ENCODE measurements around the gene PAN3.

PAN3 gene

GRCh38 chr13:28318496-28318895, 180.2 kb downstream of the PAN3 start:
- FAIRE-seq (no peak), DNase-seq (ENCODE audit: insufficient read length, low spot score) (no peak)
- TF ChIP-seq POLR2A (IDR thresholded peaks at IDR 0.05; ENCODE audit: low read depth, low read length): no peak

DNA sequence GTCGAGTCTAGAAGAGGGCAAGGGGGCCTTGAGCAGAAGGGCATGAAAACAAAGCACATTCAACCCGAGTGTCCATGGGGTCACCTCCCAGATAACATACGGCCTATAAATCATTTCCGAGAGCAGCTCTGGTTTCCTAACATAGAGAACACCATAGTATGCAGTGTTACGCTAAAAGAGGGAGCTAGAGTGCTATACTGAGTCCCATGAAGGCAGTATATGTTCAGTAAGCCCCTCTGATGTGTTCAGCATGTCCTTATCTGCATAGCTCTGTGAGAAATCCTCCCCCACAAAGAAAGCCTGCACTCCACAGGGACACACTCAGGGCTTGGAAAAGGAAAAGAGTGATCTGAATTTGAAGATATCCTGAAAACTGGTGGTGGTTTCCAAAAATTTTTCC, 181.2 kb downstream of the PAN3 start:
- no peak for TF ChIP-seq POLR2A (IDR thresholded peaks at IDR 0.05; ENCODE audit: low read depth, low read length)
- DNase-seq (ENCODE audit: insufficient read length, low spot score) (no peak), FAIRE-seq (no peak)

DNA sequence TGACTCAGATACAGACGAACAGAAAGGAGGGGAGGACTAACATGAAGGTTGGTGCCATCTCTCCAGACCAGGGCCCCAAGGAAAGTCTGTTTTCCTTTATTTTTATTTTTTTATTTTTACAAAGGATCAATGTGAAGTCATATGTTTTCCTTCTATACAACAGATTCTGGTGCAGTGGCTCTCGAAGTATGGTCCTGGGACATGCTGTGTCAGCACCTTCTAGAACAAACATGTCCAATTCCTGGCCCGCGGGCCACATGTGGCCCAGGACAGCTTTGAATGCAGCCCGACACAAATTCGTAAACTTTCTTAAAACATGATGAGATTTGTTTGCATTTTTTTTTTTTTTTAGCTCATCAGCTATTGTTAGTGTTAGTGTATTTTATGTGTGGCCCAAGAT, 181.9 kb downstream of the PAN3 start:
- FAIRE-seq (no peak), DNase-seq (ENCODE audit: insufficient read length, low spot score) (no peak)
- TF ChIP-seq POLR2A (IDR thresholded peaks at IDR 0.05; ENCODE audit: low read depth, low read length): no peak

DNA sequence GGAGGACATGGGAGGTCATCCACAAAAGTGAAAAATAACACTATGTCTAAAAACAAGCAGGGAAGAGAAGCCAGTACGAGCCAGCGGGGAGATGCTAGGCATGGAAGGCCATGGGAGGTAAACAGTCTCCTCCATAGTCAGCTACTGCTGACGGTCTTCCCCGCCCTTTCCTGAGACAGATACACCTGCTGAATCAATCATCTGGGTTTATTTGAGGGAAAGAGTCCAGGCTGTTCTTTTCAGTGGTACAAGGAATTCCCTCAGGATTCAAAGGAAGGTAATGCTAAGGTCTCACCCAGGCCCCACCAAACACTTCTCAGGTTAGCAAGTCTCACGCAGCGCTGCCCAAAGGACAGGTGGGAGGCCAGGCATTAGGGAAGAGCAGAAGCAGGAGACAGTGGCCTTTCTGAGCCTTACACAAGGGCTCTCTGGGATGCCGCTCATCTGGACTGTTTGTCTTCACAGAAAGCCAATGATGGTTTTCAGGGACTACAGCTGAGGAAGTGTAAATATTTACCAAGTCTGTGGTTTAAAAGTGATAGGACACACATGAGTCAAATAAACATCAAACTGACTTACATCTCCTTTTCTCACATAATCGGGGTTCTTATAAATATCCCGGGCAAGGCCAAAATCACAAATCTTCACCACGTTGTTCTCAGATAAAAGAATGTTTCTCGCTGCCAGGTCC, 182.7 kb downstream of the PAN3 start:
- TF ChIP-seq POLR2A (IDR thresholded peaks at IDR 0.05; ENCODE audit: low read depth, low read length): no peak
- FAIRE-seq (no peak), DNase-seq (ENCODE audit: insufficient read length, low spot score) (no peak)

- no peak for DNase-seq (ENCODE audit: insufficient read length, low spot score)
These were observed 183.4 kb downstream of the PAN3 start for GRCh38 chr13:28321756-28322155.

DNA sequence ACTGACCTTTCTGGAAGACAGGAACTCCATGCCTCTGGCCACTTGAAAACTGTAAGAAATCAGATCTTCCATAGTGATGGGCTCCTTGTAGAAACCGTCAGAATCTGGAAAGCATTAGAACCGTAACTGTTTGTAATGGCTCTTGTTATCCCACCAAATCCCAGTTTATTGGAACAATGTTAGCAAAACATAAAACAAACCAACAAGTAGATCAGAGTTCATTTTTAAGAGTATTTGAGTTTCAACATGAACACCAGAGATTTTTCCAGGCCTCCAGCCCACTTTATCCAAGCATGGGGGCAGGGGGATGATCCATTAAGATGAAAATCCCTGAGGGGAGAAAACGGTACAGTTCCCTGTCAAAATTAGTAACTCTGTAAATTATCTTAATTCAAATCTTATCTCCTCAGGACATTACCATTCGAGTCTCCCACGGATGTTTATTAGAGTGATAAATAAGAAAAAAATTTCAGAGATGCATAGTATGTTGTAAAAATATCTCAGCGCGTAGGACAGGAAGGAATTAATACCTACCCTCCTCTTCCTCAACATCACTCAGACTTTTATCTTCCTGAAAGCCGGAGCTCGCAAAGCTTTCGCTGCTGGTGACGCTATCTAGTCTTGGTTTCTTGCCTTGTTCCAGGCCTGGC, 184.0 kb downstream of the PAN3 start:
- FAIRE-seq (no peak), DNase-seq (ENCODE audit: insufficient read length, low spot score) (no peak)
- TF ChIP-seq POLR2A (IDR thresholded peaks at IDR 0.05; ENCODE audit: low read depth, low read length): no peak

More at GRCh38 chr13:28321756-28322155, 183.4 kb downstream of the PAN3 start:
- FAIRE-seq: no peak
- TF ChIP-seq POLR2A (IDR thresholded peaks at IDR 0.05; ENCODE audit: low read depth, low read length): no peak

DNA sequence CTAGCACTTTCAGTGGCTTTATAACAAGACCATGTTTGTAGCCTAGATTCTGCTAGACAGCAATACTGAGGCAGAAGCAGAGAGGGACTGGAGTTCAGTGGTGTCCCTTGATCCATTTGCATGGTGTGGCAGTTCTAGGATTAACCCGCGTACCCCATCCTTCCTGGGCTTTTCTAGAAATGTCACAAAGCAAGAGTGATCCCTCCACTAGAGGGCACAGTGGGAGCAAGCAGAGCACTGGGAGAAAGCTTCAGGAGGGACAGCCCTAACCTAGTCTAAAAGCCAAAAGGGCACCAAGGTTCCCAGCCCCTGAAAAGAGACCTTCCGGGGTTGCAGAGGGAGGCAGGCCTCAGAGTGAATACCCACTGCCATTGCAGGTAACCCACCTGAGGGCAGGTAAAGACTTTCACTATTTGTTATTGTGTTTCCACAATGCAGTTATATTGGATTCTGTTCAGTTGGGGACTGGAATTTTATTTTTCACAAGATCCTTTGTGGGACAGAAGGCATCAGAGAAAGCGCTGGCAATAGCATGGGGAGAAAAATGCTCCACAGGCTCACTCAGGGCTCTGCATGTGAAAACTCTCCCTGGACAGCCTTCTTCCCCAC, 185.9 kb downstream of the PAN3 start:
- peak; percentile 33 for DNase-seq (ENCODE audit: insufficient read length, low spot score)
- FAIRE-seq: no peak
- no peak for TF ChIP-seq POLR2A (IDR thresholded peaks at IDR 0.05; ENCODE audit: low read depth, low read length)

DNA sequence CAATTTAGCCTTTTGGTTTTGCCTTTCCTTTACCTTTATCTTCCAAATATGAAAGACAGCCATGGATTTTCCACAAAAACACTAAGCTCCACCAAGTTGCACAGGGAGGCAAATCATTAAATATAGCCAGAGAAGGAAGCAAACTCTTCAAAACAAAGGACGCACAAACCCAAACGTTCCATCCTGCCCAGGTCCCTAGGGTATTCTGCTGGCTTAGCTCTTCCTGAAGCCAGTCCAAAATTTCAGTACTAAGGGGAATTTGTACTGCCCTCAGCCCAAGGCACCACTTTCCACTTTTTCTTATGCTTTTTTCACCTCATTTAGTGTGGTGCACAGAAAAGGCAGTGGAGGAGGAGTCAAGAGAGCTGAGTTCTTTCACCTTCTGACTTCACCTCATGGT, 186.7 kb downstream of the PAN3 start:
- no peak for FAIRE-seq
- DNase-seq (ENCODE audit: insufficient read length, low spot score): no peak
- TF ChIP-seq POLR2A (IDR thresholded peaks at IDR 0.05; ENCODE audit: low read depth, low read length): no peak

DNA sequence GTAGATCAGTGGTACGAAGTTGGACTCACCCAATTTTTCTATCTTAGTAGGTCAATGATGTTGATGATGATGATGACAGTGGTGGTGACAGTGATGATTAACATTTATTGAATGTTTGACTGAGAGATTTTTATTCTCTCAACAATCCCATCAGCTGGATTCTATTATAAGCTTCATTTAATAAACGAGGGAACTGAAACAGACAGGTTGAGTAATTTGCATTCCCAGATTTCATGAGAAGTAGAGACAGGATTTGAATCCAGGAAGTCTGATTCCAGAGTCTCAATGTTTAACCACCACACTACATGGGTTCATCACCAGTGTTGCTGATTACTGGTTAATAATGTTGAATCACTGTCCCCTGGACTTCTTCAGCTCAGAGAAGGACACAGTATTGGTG, 187.7 kb downstream of the PAN3 start:
- no peak for FAIRE-seq
- DNase-seq (ENCODE audit: insufficient read length, low spot score): no peak
- no peak for TF ChIP-seq POLR2A (IDR thresholded peaks at IDR 0.05; ENCODE audit: low read depth, low read length)

GRCh38 chr13:28327373-28328270, 189.3 kb downstream of the PAN3 start:
- no peak for TF ChIP-seq POLR2A (IDR thresholded peaks at IDR 0.05; ENCODE audit: low read depth, low read length)
- DNase-seq (ENCODE audit: insufficient read length, low spot score): no peak
- FAIRE-seq: no peak

GRCh38 chr13:28328271-28328607, 189.9 kb downstream of the PAN3 start:
- DNase-seq (ENCODE audit: insufficient read length, low spot score) (no peak), FAIRE-seq (no peak)
- no peak for TF ChIP-seq POLR2A (IDR thresholded peaks at IDR 0.05; ENCODE audit: low read depth, low read length)

DNA sequence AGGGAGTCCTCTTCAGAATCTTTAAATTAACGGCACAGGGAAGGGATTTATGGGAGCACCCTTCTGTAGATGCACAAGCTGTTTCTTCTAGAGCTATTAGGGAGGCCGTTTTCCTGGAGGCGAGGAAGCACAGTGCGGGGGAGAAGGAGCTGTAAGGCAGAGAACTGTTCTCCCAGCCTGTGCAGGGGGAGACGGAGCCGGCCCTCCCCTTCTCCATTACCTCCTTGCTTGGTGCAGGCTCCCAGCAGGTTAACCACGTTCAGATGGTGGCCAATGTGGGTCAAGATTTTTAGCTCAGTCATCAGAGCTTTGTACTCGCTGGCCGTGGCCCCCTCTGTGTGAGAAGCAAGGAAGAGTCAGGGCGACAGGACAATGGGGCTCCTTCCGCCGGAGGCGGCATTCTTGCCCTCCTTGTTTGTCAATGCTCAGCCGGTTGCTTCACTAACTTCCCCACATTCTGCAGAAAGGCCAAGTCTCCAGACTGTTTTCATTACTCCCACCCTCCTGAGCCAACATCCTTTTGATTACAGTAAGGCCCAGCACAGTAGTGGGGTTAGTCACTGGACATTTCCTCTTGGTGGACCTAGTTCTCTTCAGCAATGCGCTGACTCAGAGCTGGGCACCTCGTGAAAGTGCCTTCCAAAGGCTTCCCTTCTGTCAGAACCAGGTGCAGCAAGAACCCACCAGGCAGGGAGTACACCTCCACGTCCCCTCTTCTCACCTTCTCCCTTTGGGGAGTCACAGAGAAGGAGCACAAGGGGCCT, 191.2 kb downstream of the PAN3 start:
- DNase-seq (ENCODE audit: insufficient read length, low spot score) (peak; percentile 23), FAIRE-seq (no peak)
- TF ChIP-seq POLR2A (IDR thresholded peaks at IDR 0.05; ENCODE audit: low read depth, low read length): no peak

- DNase-seq (ENCODE audit: insufficient read length, low spot score) (no peak), FAIRE-seq (no peak)
- no peak for TF ChIP-seq POLR2A (IDR thresholded peaks at IDR 0.05; ENCODE audit: low read depth, low read length)
These were observed 195.0 kb downstream of the PAN3 start for GRCh38 chr13:28333204-28333881.

Data from H54 (cell line).